NCI-H2029 treated with DMSO at 0.1 percent for 48 hours (cell line): ENCODE data around the gene MAMLD1.

Source experiments
- DNase-seq: peaks from one replicate; lab custom pipeline; 2025; lab: John Stamatoyannopoulos, UW

The MAMLD1 gene

DNA sequence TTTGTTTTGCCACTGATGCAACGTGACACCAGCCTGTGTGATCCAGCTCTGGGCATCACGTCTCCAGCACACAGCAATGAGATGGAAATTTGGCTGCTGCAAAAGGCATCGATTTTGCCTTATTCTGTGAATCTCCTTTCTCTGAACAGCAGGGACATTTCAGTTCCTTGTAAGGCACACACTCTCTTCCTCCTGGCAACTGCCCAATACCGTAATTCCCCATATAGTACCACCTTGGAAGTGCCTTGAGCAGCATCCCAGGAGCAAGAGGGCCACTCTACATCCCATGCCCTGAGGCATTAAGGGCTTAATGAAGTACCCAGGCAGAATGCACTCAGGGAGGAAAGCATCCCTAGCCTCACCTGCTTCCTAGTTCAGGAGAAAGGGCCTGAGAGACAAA is 10.5 kb upstream of the MAMLD1 start:
- DNase-seq, result no peak

DNA sequence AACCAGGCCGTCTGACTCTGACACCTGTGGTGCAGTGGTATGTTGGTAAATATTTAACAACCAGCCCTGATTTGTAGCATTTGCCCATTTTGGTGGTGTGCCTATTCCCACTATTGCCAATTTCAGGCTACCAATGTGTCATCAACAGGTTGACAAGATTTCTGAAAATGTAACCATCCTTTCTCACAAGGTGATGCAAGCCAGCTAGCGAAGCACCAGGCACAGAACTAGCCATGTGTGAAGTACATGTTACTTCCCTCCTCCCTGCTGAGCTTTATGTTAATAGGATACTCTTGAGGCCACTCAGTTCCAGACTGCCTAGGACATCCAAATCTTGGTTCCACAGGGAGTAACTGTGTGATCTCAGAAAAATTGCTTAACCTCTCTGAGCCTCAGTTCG is 7.2 kb upstream of the MAMLD1 start:
- no peak for DNase-seq

DNA sequence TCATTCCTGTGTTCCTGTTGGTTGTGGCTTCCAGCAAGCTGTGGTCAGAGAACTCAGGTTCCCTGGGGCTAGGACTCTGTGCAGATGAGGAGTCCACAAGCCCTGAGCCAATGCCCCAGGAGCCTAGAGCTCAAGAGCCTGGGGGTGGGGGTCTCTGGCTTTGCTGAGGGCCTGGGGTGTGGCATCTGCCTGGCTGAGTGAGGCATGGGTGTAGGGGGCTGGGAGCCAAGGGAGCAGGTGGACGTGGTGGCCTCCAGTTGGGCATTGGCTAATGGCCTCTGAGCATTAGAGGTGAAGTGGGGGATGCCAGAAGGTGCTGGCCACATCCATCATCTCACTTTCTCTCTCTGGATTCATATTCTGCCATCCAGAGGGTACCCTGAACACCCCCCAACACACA is 5.3 kb upstream of the MAMLD1 start:
- no peak for DNase-seq

DNA sequence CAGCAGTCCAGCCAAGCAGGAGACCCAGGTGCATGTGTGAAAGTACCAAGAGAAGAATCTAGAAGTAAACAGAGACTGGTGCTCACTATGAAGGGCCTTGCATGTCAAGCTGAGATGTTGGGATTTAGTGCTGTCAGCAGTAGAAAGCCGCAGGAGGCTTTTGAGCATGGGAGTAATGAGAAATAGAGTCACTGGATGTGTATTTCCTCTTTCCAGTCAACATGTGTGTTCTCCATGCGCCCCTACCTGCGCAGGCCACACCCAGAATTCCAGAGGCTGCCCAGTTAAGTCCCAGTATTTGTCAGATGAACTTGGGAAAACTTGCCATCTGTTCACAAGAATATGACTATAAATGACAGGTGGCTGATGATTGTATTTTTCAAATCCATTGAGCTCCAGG is 4.5 kb upstream of the MAMLD1 start:
- DNase-seq, result no peak

DNA sequence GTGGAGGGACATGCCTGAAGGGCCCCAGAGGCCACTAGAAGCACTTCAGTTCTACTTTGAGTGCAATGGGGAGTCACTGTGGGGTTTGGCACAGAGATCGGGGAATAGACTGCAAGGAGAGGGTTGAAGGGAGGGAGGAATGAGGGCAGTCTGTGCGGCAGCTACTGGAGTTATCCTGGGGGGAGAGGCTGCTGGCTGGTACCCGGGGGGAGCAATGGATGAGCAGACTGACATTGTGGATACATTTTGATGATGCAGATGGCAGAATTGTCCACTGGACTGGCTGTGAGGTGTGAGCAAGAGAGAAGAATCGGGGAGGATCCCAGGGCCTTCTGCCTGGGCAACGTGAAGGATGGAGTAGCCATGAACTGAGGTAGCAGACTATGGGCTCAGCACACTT is 2.8 kb upstream of the MAMLD1 start:
- no peak for DNase-seq

DNA sequence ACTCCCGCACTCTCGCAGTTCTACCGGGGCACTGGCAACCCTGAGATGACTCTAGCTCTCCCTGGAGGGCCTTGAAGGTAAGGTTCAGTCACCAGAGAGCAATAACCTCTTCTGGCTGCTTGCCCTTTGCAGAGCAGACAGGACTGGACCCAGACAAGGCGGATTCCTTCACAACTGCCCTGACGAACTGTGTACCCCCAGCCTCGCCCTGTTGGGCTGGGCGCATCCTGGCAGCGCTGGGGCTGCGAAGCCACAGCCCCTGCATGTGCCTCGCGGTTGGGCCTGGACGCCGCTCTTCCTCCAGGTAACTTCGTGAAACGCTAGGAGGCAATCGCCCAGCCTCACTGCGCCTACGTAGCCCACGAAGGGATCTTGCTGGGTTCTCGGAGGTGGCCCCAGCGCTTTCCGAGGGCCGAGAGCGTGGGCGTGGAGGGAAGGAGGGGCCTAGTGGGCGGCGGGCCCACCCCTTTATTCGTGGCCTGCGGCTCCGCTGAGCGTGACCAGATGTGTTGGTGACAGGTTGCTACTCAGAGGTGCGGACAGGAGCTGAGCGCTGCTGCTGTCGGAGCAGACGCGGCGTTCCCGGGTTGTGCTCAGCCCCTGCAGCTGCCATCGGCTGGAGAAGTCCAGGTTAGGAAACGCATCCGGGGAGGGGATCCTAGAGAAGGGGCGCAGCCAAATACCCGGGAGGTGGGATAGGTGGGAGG is 1.9 kb upstream of the MAMLD1 start:
- DNase-seq, result no peak

DNA sequence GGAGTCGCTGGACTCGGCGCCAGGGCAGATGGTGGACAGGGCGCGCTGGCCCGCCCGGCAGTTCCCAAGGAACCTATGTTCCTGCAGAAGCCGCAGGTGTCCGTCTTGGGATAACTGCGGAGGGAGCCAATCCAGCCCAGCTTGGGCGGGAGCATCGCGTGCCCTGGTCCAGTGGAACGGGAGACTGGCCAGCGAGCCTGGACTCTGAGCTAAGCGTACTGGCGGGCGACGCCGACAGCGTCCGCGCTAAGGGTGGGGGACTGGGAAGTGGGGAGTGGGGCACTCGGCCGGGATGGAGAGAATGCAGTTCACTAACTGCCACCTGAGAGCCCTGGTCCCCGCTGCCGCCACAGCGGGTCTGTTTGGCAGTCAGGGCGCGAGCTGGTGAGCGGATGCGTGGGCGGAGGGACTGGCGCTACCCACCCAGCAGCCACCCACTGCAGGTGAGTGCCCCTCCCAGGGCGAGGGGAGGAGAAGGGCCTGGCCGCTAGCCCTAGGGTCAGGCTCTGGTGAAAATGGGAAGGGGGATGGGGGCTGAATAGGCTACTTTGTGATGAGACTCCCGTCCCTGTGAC is 1.3 kb upstream of the MAMLD1 start:
- no peak for DNase-seq

DNA sequence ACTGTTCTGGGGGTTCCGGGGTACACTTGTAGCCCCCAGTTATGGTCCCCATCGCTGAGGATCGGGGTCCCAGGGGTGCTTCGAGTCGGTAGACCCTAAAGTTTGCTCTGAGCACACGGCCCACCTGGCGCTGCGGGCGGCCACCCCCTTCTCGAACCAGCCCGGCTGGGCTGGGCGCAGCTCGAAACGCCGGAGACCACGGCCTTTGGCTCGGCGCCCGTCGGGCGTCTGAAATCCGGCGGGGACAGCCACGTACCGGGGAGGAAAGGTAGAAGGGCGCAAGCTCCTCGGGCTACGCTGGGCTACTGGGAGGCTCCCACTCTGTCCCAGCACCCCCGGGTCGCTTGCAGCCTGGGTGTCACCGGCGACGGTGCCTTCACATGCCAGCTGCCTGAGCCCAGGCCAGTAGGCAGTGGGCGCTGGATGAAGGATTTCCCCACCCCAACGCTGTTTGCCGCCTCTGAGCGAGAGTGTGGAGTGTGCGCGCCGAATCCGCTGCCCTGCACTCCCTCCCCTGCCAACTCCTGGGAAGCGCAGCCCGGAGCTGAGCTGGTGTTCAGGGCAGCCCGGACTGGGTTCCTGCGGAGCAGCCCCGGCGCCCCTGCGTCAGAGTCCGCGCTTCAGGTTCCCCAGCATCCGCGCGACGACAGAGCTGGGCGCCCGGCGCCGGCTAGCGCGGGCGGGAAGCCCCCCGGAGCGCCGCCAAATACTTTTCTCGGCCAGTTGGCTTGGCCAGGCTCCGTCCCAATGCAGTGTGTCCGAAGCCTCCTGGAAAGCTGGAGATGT is 637 bp downstream of the MAMLD1 start:
- DNase-seq, result no peak

DNA sequence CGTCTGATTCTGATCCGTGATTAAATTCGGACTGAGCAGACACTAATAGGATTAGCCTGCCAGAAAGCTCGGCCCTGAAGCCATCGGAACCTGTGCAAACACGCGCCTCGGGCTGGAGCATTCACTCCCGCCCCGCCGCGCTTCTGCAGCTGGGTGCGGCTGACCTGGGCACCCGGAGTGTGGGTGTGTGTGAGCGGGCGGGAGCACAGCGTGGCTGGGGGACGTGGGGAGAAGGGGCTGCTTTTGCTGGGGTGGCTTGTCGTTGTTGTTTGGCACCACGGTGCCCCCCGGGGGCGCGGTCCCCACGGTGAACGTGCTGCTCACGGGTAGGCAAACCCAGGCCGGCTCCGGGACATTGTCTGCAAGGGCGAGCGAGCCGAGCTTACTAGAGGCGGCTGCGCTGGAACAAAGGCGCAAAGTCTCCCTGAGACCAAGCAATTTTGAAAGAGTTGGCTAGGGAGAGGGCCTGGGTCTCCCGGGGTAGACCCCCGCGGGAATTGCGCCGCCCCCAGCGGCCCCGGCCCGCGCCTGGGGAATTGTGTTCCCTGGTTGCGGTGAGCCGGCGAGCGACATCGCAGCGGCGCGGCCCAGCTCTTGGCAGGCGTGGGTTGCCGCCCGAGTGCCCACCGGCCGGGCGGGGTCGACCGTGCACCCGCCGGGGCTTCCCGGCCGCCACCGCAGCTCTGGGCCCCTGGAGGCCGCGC is 1.4 kb downstream of the MAMLD1 start:
- DNase-seq, result no peak

DNA sequence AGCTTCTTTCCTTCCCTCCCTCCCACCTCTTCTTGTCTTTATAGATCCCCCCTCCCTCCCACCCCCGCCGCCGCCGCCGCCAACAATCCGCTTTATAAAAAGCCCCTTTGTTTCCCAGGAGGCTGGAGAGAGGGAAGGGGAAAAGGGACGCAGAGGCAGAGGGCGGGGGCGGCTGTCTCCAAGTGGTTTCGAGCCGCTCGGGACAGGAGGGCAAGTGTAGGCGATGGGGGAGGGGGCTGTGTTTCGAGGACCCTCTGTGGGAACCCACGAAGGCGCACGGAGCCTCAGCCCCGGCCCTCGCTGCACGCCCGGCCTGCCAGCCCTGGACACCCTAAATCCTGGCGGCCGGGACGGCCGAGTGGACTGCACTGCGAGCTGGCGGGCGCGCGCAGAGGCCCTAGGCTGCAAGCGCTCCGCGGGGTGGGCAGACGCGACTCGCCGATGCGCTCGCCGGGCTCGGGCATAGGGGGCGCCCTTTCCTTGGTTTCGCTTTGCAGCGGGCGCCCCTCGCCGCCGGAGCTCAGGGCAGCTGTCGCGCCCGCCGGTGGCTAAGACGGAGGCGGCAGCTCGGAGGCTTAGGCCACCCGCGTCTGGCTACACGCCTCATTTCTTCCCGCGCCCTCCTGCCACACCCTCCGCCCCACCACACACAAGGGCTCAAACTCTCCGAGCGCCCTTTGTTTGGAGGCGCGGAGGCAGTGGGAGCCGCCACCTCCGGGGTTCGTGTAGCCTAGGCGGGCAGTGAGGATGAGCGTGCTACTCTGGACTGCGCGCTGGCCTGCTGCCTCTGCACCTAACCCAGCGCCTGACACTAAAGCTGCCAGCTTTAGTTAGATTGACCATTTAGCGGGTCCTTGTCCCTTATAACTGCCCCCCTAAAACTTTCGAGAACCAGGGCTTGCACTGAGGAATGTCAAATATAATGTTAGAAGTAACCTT is 2.2 kb downstream of the MAMLD1 start:
- DNase-seq, result no peak

DNA sequence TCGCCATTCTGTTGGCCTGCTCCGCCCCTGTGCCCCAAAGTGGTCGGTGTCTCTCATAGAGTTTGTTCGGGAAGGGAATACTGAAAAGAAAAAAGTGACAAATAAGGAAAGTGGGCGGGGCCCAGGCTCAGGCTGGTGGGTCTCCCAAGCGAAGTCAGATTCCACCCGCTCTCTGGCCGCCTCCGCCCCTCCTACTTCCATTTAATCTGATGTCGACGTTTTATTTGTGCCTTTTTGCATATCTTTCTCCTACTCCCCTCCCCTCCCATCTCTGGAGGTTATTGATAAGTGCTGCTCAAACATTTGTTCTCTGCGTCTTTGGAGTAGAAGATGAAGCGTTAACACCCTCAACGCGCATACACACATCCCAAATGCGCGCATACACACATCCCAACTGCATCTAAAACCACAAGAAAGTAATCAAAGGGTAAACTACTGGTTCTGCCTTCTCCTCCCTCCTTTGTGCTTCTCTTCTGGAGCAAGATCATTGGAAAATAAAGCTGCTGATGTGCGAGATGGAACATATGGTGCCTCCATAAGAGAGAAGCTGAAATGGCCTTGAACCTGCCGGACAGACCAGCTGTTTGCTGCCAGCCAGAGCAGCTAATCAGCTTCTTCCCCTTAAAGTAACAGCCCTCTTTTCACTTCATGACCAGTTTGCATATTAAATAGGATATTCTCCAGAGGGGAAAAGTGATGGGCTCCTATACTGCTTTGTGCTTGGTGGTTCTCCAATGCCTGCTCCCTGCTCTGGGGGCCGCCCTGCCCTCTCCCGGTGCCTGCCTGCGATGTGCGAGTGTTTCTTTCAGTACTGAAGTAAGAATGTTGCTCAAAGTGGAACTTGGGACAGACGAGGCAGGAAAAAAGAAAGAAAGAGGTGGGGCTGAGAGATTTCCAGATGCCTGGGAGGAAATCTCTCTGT is 3.1 kb downstream of the MAMLD1 start:
- no peak for DNase-seq

DNA sequence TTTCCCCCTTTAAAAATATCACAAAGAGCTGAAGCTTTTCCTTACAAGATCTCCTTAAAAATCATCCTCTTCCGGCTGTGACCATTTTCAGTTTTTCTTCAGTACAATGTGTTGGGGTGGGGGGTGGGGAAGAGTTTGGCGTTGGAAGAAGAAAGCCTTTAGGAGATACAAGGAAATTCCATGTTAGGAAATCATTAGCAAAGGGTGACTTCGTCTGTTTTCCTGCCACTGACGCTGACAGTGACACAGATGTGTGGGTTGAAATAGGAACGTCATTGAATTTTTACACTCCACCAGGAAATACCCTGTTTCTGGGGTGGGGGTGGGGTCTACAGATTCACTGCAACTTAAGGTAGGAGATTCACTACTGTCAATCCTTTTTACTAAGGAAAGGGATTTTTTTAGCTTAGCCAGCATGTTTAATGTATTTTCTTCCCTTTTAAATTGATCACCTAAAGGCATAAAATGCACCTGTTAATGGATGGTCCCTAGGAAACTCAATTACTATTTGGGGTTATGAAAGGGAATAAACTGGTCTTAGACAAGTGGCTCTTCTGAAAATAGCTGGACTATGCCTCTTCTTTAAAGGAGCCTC is 3.9 kb downstream of the MAMLD1 start:
- DNase-seq, result no peak

DNA sequence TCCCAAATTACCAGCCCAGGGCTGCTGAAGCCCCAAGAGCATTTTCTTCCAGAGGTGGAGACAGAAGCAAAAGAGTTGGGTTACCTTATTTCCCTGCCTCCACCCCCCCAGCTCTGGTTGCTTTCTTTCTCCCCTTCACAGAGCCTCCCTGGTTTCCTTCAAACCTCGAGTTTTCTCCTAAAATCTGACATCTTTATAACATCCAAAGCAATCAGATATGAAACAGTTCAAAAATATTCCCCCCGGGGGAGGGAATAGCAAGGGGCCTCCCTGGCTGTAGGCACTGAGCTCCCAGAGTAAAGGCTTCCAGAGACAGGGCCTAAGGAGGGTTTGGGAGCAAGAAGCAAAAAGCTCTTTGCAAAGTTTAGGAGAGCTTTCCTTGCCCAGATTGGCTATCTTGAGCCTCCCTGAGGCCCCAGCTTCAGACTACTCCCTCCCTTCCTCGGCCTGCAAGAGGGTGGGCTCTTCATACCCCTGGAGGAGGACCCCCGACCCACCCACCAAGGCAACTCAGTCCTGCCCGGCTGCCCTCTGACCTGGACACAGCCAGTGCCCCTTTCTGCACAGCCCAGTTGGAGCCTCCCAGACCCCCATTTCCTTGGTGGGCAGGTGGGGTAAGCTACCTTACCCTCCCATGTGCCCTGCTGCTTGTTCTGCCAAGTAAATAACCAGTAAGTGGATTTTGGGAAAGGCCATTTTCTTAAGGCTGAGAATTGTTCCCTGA is 7.6 kb downstream of the MAMLD1 start:
- DNase-seq, result no peak

DNA sequence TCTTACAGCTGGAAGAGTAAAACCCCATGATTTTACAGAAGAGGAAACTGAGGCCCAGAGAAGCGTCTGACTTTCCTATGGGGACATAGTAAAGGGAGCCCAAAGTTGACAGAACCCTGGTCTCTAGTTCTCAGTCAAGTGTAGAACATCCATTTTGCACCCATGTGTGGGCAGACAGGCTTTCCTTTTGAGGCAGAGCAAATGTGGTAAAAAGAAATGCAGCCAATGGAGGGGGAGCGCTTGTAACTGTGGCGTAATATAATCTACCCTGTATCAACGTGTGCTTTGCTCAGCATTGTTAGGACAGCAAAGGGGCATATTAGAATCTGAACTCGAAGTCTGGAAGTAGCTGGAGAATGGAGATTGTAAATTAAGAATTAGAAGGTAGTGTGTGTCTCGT is 8.8 kb downstream of the MAMLD1 start:
- DNase-seq, result no peak

DNA sequence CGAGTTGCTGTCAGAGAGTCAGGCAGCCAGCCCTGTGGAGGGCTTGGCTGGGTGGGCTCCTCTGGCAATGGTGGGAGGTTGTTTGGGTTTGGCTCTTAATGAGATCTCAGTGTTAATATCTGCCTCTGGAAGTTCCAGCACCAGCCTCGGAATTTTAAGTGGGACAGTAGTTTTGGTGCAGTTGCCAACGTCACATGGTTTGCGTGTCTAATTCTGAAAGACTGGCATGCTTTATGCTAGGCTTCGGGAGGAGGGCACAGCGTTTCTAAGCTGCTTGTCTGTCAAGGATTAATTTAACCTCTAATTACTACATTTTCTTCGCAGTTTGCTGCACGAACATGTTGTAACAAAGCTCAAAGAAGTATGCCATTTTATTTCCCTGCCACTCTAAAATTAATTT is 9.2 kb downstream of the MAMLD1 start:
- DNase-seq, result no peak

DNA sequence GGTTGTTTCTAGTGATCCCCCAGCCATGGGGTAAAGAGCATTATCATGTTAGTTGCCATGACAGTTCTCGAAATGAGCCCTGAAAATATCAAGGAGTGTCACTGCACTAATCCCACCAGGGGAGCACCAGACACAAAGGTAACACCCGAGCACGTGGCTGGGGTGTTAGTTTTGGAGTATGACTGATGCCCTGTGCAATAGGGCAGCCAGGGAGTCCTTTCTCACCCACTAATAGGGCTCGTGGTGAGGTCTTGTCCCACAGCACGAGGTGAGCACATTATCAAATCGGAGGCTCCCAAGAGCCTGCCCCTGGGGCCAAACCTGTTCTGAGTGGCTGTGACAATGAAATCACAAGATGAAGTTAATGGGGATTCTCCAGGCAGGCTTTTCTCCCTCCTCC is 9.6 kb downstream of the MAMLD1 start:
- DNase-seq, result no peak

DNA sequence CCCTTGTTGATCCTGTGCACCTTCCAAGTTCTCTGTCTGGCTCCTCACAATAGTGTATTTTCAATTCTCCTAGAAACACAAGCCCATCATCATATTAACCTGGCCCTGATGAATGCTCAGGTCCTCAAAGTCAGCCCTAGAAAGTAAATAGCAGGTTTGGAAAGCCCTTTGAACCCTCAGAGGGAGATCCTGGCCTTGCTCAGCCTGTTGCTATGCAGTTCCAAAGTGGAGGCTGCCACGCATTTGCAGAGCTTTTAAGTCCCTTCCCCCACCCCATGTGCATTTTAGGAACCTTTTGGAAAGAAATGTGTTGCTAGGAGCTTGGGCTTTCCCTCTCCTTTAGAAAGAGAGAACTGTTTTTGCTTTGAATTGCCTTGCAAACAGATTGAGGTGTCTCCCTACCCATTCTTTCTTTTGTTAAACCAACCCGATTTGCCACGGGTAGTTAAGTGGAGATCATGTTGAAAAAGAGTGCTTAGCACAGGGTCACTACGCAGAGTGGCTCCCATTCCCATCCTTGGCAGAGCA is 12.2 kb downstream of the MAMLD1 start:
- DNase-seq, result no peak

DNA sequence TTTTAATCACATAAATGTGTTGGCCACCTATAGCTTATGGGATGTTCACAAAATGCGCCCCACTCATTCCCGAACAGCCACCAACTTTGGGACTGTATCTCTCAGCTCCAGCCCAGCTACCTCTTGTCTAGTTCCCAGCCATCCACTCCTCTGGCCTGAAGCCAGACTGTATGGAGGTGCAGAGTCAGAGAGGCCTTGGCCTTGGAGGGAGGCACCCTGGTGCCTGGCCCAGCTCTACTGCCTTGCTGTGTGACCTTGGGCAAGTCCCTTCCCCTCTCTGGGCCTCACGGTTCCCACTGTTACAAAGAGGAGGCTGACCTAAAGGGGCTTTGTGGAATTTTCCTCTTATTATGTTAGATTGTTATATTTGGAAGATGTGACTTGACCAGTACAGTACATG is 13.9 kb downstream of the MAMLD1 start:
- no peak for DNase-seq

DNA sequence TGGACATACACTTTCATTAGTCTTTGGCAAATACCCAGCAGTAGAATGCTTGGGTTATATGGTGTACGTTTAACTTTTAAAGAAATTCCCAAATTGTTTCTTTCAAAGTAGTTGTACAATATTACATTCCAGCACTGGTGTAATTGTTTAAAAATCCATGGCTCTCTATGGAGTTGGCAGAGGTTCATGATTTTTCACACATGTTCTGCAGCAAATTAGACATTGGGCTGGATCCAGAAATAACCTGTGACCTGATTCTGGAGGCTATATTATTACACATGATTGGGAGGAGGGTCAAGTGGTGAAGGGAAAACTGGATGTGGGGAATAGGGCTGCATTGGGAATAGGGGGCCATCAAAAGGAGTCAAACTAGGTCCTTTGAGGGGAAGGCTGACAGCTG is 41.9 kb downstream of the MAMLD1 start:
- no peak for DNase-seq
